ENCODE results near the gene CFAP410. TPM values are rescaled to one million over a fixed set of nuclear protein-coding genes. Genes with fewer than 3 reads are reported as not detected.

Gene CFAP410
- total RNA-seq, 1 experiment from 2014 or later, result 19.3 TPM

GRCh38 chr21:44368711-44369446 is 29.7 kb upstream of the CFAP410 start (continued):
- TF ChIP-seq PRDM15 (CRISPR knock-in tag; IDR thresholded peaks at IDR 0.05), result no peak

DNA sequence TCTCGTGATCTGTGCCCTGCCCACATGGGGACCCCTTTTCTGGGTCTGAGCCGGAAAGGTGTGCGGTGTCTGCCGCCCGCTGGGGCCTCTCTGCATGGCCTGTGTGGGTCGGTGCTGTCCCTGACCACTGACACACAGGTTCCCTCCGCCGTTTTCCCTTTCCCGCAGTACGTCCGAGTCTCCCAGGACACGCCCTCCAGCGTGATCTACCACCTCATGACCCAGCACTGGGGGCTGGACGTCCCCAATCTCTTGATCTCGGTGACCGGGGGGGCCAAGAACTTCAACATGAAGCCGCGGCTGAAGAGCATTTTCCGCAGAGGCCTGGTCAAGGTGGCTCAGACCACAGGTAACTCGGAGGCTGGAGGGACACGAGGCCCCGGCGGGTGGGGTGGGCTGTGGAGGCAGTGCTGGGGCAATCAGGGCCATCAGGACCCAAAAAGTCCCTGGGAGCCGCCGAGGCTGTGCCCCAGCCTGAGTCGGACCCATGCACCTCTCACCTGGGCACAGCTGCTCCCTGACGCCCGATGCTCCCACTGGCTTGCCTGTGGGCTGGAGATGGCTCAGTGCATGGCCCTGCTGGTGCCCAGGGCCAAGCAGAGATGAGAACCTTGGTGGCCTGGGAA is 27.5 kb upstream of the CFAP410 start:
- H3K4me3 Mint-ChIP-seq, result no peak overlapping the region
- H3K4me1 Mint-ChIP-seq, result peaks cover 10% of the 10 kb centered on the region; the same call in 1 of the 2 replicates
- no peak for ATAC-seq
- TF ChIP-seq SMAD4 (CRISPR knock-in tag; IDR thresholded peaks at IDR 0.05), result no peak
- ChIA-PET CTCF (no interaction called here), POLR2A (no interaction called here)
- no peak for DNase-seq (ENCODE audit: low spot score)
- peaks cover 31% of the 10 kb centered on the region for H3K27me3 Mint-ChIP-seq (ENCODE audit: low read depth)
- no peaks in the 10 kb centered on the region for H3K36me3 Mint-ChIP-seq
- H3K9me3 Mint-ChIP-seq, result peaks cover 10% of the 10 kb centered on the region
- H3K27ac Mint-ChIP-seq, result no peak overlapping the region

- POLR2A ChIA-PET, result no interaction called here
- TF ChIP-seq NR3C1 (CRISPR knock-in tag; conservative IDR thresholded peaks at IDR 0.05; ENCODE audit: low read depth) (no peak), GABPB1 (CRISPR knock-in tag; IDR thresholded peaks at IDR 0.05) (no peak), ZNF416 (CRISPR knock-in tag; IDR thresholded peaks at IDR 0.05) (no peak), ETV6 (CRISPR knock-in tag; IDR thresholded peaks at IDR 0.05) (no peak), SOX15 (CRISPR knock-in tag; IDR thresholded peaks at IDR 0.05) (no peak), ZNF121 (CRISPR knock-in tag; IDR thresholded peaks at IDR 0.05) (no peak), ATF1 (CRISPR knock-in tag; IDR thresholded peaks at IDR 0.05) (no peak), NR1H2 (CRISPR knock-in tag; IDR thresholded peaks at IDR 0.05) (no peak), TCF7 (CRISPR knock-in tag; IDR thresholded peaks at IDR 0.05; ENCODE audit: low read depth) (no peak), ZSCAN18 (CRISPR knock-in tag; IDR thresholded peaks at IDR 0.05) (no peak), RELA (CRISPR knock-in tag; IDR thresholded peaks at IDR 0.05; ENCODE audit: borderline replicate concordance) (no peak)
- TF ChIP-seq, protein P1, sequence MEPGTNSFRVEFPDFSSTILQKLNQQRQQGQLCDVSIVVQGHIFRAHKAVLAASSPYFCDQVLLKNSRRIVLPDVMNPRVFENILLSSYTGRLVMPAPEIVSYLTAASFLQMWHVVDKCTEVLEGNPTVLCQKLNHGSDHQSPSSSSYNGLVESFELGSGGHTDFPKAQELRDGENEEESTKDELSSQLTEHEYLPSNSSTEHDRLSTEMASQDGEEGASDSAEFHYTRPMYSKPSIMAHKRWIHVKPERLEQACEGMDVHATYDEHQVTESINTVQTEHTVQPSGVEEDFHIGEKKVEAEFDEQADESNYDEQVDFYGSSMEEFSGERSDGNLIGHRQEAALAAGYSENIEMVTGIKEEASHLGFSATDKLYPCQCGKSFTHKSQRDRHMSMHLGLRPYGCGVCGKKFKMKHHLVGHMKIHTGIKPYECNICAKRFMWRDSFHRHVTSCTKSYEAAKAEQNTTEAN (CRISPR knock-in tag; IDR thresholded peaks at IDR 0.05), result no peak
- TF ChIP-seq, protein P2, sequence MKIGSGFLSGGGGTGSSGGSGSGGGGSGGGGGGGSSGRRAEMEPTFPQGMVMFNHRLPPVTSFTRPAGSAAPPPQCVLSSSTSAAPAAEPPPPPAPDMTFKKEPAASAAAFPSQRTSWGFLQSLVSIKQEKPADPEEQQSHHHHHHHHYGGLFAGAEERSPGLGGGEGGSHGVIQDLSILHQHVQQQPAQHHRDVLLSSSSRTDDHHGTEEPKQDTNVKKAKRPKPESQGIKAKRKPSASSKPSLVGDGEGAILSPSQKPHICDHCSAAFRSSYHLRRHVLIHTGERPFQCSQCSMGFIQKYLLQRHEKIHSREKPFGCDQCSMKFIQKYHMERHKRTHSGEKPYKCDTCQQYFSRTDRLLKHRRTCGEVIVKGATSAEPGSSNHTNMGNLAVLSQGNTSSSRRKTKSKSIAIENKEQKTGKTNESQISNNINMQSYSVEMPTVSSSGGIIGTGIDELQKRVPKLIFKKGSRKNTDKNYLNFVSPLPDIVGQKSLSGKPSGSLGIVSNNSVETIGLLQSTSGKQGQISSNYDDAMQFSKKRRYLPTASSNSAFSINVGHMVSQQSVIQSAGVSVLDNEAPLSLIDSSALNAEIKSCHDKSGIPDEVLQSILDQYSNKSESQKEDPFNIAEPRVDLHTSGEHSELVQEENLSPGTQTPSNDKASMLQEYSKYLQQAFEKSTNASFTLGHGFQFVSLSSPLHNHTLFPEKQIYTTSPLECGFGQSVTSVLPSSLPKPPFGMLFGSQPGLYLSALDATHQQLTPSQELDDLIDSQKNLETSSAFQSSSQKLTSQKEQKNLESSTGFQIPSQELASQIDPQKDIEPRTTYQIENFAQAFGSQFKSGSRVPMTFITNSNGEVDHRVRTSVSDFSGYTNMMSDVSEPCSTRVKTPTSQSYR (CRISPR knock-in tag; IDR thresholded peaks at IDR 0.05), result no peak
- DNase-seq (ENCODE audit: low spot score) (no peak), ATAC-seq (no peak)
- no peak overlapping the region for H3K4me3 Mint-ChIP-seq
- peaks cover 7% of the 10 kb centered on the region; the same call in 1 of the 2 replicates for H3K9me3 Mint-ChIP-seq
- H3K4me1 Mint-ChIP-seq, result peaks cover 10% of the 10 kb centered on the region; the same call in 1 of the 2 replicates
- peaks cover 27% of the 10 kb centered on the region for H3K27me3 Mint-ChIP-seq (ENCODE audit: low read depth)
- no peak overlapping the region for H3K27ac Mint-ChIP-seq
- H3K36me3 Mint-ChIP-seq, result no peaks in the 10 kb centered on the region
- CTCF ChIA-PET, result no interaction called here
These were observed 26.9 kb upstream of the CFAP410 start for GRCh38 chr21:44365967-44366585.
